WTC11 (cell line): ENCODE results near the gene OR10V1. TPM values are rescaled to one million over a fixed set of nuclear protein-coding genes. Genes with fewer than 3 reads are reported as not detected.

ENCODE experiments used
- ATAC-seq: fragments of 200-7000 bp; cut with Tn5 transposase; 2 replicates; pipeline ENCODE4 v1.10.0; 2021; ENCODE audit warnings: mild to moderate bottlenecking, moderate library complexity
- CTCF ChIA-PET: fragments of 300-600 bp; sonication (Branson Sonifier 250); formaldehyde crosslinking; loops from one replicate; lab custom pipeline; 2021; ENCODE audit warnings: antibody characterized with exemption; lab: Charles Lee
- POLR2A ChIA-PET: fragments of 350-600 bp; sonication (Branson Sonifier 250); formaldehyde crosslinking; loops from one replicate; lab custom pipeline; 2021; ENCODE audit warnings: antibody characterized with exemption; lab: Charles Lee
- DNase-seq: peaks from one replicate; pipeline ENCODE4 v3.0.0; 2021; ENCODE audit warnings: low spot score
- H3K27ac Mint-ChIP-seq: 2 replicates; pipeline ENCODE4 v1.8.0; 2021; ENCODE audit warnings: mixed read lengths
- H3K27me3 Mint-ChIP-seq: 2 replicates; pipeline ENCODE4 v1.8.0; 2021; ENCODE audit warnings: low read depth, mild to moderate bottlenecking, moderate library complexity, mixed read lengths
- H3K36me3 Mint-ChIP-seq: 2 replicates; pipeline ENCODE4 v1.8.0; 2021; ENCODE audit warnings: mixed read lengths
- H3K4me1 Mint-ChIP-seq: 2 replicates; pipeline ENCODE4 v1.8.0; 2022; ENCODE audit warnings: mixed read lengths
- H3K4me3 Mint-ChIP-seq: 2 replicates; pipeline ENCODE4 v1.8.0; 2021; ENCODE audit warnings: mild to moderate bottlenecking, moderate library complexity, mixed read lengths
- H3K9me3 Mint-ChIP-seq: 2 replicates; pipeline ENCODE4 v1.8.0; 2021; ENCODE audit warnings: mixed read lengths
- EMX1 ChIP-seq: fragments of 250-450 bp; sonication (Bioruptor Pico); IDR thresholded peaks from 2 replicates; pipeline ENCODE4 v1.8.0; 2021; ENCODE audit warnings: mild to moderate bottlenecking
- FOXP1 ChIP-seq: sonication (generic); formaldehyde crosslinking; IDR thresholded peaks from 2 replicates; pipeline ENCODE4 v1.8.0; 2022; ENCODE audit warnings: missing genetic modification reagents, mild to moderate bottlenecking, moderate library complexity, borderline replicate concordance
- GABPB1 ChIP-seq: sonication (generic); formaldehyde crosslinking; IDR thresholded peaks from 2 replicates; pipeline ENCODE4 v1.8.1; 2023; ENCODE audit warnings: mild to moderate bottlenecking, missing genetic modification reagents
- GTF2I ChIP-seq: fragments of 250-450 bp; sonication (Bioruptor Pico); conservative IDR thresholded peaks from 2 replicates; pipeline ENCODE4 v1.4.0; 2021; ENCODE audit warnings: mild to moderate bottlenecking
- KAT7 ChIP-seq: sonication (generic); formaldehyde crosslinking; IDR thresholded peaks from 2 replicates; pipeline ENCODE4 v1.8.1; 2023; ENCODE audit warnings: missing genetic modification reagents, mild to moderate bottlenecking, borderline replicate concordance
- NR1H2 ChIP-seq: sonication (generic); formaldehyde crosslinking; IDR thresholded peaks from 2 replicates; pipeline ENCODE4 v1.9.0; 2021; ENCODE audit warnings: mild to moderate bottlenecking, moderate library complexity, missing genetic modification reagents
- NR2C2 ChIP-seq: sonication (generic); formaldehyde crosslinking; IDR thresholded peaks from 2 replicates; pipeline ENCODE4 v1.8.0; 2022; ENCODE audit warnings: mild to moderate bottlenecking, missing genetic modification reagents
- RELA ChIP-seq: sonication (generic); formaldehyde crosslinking; IDR thresholded peaks from 2 replicates; pipeline ENCODE4 v1.8.1; 2022; ENCODE audit warnings: missing genetic modification reagents, mild to moderate bottlenecking, borderline replicate concordance
- SMAD4 ChIP-seq: sonication (generic); formaldehyde crosslinking; IDR thresholded peaks from 2 replicates; pipeline ENCODE4 v1.8.0; 2022; ENCODE audit warnings: mild to moderate bottlenecking, missing genetic modification reagents
- TCF7 ChIP-seq: sonication (generic); formaldehyde crosslinking; IDR thresholded peaks from 2 replicates; pipeline ENCODE4 v1.8.0; 2022; ENCODE audit warnings: mild to moderate bottlenecking, low read depth, missing genetic modification reagents, moderate library complexity
- ZNF121 ChIP-seq: sonication (generic); formaldehyde crosslinking; IDR thresholded peaks from 2 replicates; pipeline ENCODE4 v1.8.0; 2023; ENCODE audit warnings: missing genetic modification reagents
- ZNF138 ChIP-seq: sonication (generic); formaldehyde crosslinking; conservative IDR thresholded peaks from 2 replicates; pipeline ENCODE4 v1.8.1; 2022; ENCODE audit warnings: mild to moderate bottlenecking, moderate library complexity, missing genetic modification reagents
- total RNA-seq: library from RNA; stranded (reverse); gene quantifications from 3 replicates; pipeline ENCODE4 v1.2.3, GENCODE V29; 2021
- TF ChIP-seq, protein P1 (sequence below): sonication (generic); formaldehyde crosslinking; IDR thresholded peaks from 2 replicates; pipeline ENCODE4 v1.8.1; 2022; ENCODE audit warnings: mild to moderate bottlenecking, moderate library complexity, missing genetic modification reagents
- TF ChIP-seq, protein P2 (sequence below): sonication (generic); formaldehyde crosslinking; IDR thresholded peaks from 2 replicates; pipeline ENCODE4 v1.8.0; 2023; ENCODE audit warnings: mild to moderate bottlenecking, missing genetic modification reagents
- TF ChIP-seq, protein P3 (sequence below): fragments of 250-450 bp; sonication (Bioruptor Pico); IDR thresholded peaks from 2 replicates; pipeline ENCODE4 v1.9.0; 2021; ENCODE audit warnings: mild to moderate bottlenecking, borderline replicate concordance
- TF ChIP-seq, protein P4 (sequence below): fragments of 250-450 bp; sonication (Bioruptor Pico); IDR thresholded peaks from 2 replicates; pipeline ENCODE4 v1.9.0; 2021; ENCODE audit warnings: mild to moderate bottlenecking
- TF ChIP-seq, protein P5 (sequence below): fragments of 200-600 bp; IDR thresholded peaks from 2 replicates; pipeline ENCODE4 v1.8.0; 2022; ENCODE audit warnings: antibody characterized with exemption
- TF ChIP-seq, protein P6 (sequence below): sonication (generic); formaldehyde crosslinking; IDR thresholded peaks from 2 replicates; pipeline ENCODE4 v1.8.1; 2023; ENCODE audit warnings: mild to moderate bottlenecking, missing genetic modification reagents
- TF ChIP-seq, protein P7 (sequence below): sonication (generic); formaldehyde crosslinking; IDR thresholded peaks from 2 replicates; pipeline ENCODE4 v1.8.0; 2022; ENCODE audit warnings: mild to moderate bottlenecking, missing genetic modification reagents

Gene OR10V1
- total RNA-seq, 1 experiment from 2014 or later: not detected

DNA sequence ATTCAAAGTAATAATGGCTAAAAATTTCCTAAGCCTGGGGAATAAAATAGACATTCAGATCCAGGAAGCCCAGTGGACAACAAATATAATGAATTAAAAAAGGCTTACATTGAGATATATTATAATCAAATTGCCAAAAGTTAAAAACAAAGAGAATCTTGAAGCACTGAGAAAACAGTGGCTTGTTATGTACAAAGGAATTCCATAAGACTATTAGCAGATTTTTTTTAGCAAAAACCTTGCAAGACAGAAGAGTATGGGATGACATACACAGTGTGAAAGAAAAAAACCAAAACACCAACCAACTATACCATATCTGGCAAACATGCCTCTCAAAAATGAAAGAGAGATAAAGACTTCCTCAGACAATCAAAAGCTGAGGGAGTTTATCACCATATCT lies 20.7 kb downstream of the OR10V1 start (continued):
- TF ChIP-seq, protein P1, sequence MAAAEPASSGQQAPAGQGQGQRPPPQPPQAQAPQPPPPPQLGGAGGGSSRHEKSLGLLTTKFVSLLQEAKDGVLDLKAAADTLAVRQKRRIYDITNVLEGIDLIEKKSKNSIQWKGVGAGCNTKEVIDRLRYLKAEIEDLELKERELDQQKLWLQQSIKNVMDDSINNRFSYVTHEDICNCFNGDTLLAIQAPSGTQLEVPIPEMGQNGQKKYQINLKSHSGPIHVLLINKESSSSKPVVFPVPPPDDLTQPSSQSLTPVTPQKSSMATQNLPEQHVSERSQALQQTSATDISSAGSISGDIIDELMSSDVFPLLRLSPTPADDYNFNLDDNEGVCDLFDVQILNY (CRISPR knock-in tag): no peak
- TF ChIP-seq, protein P2, sequence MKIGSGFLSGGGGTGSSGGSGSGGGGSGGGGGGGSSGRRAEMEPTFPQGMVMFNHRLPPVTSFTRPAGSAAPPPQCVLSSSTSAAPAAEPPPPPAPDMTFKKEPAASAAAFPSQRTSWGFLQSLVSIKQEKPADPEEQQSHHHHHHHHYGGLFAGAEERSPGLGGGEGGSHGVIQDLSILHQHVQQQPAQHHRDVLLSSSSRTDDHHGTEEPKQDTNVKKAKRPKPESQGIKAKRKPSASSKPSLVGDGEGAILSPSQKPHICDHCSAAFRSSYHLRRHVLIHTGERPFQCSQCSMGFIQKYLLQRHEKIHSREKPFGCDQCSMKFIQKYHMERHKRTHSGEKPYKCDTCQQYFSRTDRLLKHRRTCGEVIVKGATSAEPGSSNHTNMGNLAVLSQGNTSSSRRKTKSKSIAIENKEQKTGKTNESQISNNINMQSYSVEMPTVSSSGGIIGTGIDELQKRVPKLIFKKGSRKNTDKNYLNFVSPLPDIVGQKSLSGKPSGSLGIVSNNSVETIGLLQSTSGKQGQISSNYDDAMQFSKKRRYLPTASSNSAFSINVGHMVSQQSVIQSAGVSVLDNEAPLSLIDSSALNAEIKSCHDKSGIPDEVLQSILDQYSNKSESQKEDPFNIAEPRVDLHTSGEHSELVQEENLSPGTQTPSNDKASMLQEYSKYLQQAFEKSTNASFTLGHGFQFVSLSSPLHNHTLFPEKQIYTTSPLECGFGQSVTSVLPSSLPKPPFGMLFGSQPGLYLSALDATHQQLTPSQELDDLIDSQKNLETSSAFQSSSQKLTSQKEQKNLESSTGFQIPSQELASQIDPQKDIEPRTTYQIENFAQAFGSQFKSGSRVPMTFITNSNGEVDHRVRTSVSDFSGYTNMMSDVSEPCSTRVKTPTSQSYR (CRISPR knock-in tag): no peak
- no peak for TF ChIP-seq KAT7 (CRISPR knock-in tag)
- TF ChIP-seq, protein P3, sequence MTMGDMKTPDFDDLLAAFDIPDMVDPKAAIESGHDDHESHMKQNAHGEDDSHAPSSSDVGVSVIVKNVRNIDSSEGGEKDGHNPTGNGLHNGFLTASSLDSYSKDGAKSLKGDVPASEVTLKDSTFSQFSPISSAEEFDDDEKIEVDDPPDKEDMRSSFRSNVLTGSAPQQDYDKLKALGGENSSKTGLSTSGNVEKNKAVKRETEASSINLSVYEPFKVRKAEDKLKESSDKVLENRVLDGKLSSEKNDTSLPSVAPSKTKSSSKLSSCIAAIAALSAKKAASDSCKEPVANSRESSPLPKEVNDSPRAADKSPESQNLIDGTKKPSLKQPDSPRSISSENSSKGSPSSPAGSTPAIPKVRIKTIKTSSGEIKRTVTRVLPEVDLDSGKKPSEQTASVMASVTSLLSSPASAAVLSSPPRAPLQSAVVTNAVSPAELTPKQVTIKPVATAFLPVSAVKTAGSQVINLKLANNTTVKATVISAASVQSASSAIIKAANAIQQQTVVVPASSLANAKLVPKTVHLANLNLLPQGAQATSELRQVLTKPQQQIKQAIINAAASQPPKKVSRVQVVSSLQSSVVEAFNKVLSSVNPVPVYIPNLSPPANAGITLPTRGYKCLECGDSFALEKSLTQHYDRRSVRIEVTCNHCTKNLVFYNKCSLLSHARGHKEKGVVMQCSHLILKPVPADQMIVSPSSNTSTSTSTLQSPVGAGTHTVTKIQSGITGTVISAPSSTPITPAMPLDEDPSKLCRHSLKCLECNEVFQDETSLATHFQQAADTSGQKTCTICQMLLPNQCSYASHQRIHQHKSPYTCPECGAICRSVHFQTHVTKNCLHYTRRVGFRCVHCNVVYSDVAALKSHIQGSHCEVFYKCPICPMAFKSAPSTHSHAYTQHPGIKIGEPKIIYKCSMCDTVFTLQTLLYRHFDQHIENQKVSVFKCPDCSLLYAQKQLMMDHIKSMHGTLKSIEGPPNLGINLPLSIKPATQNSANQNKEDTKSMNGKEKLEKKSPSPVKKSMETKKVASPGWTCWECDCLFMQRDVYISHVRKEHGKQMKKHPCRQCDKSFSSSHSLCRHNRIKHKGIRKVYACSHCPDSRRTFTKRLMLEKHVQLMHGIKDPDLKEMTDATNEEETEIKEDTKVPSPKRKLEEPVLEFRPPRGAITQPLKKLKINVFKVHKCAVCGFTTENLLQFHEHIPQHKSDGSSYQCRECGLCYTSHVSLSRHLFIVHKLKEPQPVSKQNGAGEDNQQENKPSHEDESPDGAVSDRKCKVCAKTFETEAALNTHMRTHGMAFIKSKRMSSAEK: no peak
- TF ChIP-seq FOXP1 (CRISPR knock-in tag): no peak
- TF ChIP-seq SMAD4: no peak
- TF ChIP-seq ZNF121 (CRISPR knock-in tag): no peak
- TF ChIP-seq, protein P4, sequence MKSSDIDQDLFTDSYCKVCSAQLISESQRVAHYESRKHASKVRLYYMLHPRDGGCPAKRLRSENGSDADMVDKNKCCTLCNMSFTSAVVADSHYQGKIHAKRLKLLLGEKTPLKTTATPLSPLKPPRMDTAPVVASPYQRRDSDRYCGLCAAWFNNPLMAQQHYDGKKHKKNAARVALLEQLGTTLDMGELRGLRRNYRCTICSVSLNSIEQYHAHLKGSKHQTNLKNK (CRISPR knock-in tag): no peak

DNA sequence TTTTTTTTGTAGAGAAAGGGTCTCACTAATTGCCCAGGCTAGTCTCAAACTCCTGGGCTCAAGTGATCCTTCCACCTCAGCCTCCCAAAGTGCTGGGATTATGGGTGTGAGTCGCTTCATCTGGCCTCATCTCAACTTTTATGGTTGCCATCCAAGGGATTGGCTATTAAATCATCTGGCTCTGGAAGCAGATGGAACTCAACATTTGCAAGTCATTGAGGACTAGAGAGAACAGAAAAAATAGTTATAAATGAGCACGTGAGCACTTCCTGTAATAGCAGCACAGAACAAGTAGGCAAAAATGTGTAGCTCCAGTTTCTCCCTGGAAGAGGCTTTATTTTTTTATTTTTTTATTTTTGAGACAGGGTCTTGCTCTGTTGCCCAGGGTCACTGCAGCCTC lies 22.5 kb downstream of the OR10V1 start:
- no peak for ATAC-seq
- Mint-ChIP-seq H3K4me1 (no peaks in the 10 kb centered on the region), H3K27ac (no peak overlapping the region)
- CTCF ChIA-PET: interaction anchor here (0.7 to 3.0 kb wide), 2 partner anchors 11 to 59 kb away, joined by 3 to 11 read pairs; no protein-coding TSS in a partner anchor
- no peak for TF ChIP-seq GTF2I (CRISPR knock-in tag)
- no peak for TF ChIP-seq RELA (CRISPR knock-in tag)
- TF ChIP-seq KAT7 (CRISPR knock-in tag): no peak
- TF ChIP-seq, protein P5, sequence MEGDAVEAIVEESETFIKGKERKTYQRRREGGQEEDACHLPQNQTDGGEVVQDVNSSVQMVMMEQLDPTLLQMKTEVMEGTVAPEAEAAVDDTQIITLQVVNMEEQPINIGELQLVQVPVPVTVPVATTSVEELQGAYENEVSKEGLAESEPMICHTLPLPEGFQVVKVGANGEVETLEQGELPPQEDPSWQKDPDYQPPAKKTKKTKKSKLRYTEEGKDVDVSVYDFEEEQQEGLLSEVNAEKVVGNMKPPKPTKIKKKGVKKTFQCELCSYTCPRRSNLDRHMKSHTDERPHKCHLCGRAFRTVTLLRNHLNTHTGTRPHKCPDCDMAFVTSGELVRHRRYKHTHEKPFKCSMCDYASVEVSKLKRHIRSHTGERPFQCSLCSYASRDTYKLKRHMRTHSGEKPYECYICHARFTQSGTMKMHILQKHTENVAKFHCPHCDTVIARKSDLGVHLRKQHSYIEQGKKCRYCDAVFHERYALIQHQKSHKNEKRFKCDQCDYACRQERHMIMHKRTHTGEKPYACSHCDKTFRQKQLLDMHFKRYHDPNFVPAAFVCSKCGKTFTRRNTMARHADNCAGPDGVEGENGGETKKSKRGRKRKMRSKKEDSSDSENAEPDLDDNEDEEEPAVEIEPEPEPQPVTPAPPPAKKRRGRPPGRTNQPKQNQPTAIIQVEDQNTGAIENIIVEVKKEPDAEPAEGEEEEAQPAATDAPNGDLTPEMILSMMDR: no peak
- TF ChIP-seq, protein P6, sequence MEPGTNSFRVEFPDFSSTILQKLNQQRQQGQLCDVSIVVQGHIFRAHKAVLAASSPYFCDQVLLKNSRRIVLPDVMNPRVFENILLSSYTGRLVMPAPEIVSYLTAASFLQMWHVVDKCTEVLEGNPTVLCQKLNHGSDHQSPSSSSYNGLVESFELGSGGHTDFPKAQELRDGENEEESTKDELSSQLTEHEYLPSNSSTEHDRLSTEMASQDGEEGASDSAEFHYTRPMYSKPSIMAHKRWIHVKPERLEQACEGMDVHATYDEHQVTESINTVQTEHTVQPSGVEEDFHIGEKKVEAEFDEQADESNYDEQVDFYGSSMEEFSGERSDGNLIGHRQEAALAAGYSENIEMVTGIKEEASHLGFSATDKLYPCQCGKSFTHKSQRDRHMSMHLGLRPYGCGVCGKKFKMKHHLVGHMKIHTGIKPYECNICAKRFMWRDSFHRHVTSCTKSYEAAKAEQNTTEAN (CRISPR knock-in tag): no peak
- TF ChIP-seq, protein P7, sequence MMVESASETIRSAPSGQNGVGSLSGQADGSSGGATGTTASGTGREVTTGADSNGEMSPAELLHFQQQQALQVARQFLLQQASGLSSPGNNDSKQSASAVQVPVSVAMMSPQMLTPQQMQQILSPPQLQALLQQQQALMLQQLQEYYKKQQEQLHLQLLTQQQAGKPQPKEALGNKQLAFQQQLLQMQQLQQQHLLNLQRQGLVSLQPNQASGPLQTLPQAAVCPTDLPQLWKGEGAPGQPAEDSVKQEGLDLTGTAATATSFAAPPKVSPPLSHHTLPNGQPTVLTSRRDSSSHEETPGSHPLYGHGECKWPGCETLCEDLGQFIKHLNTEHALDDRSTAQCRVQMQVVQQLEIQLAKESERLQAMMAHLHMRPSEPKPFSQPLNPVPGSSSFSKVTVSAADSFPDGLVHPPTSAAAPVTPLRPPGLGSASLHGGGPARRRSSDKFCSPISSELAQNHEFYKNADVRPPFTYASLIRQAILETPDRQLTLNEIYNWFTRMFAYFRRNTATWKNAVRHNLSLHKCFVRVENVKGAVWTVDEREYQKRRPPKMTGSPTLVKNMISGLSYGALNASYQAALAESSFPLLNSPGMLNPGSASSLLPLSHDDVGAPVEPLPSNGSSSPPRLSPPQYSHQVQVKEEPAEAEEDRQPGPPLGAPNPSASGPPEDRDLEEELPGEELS (CRISPR knock-in tag): no peak
- no peak for TF ChIP-seq EMX1 (CRISPR knock-in tag)
- TF ChIP-seq ZNF138 (CRISPR knock-in tag): no peak
- TF ChIP-seq SMAD4: no peak
- no peak for TF ChIP-seq GABPB1 (CRISPR knock-in tag)
- no peak for TF ChIP-seq TCF7
- TF ChIP-seq NR2C2 (CRISPR knock-in tag): no peak
- no peak for TF ChIP-seq NR1H2 (CRISPR knock-in tag)
- TF ChIP-seq, all 79 proteins: peak for 0
- Mint-ChIP-seq H3K9me3 (peaks cover 37% of the 10 kb centered on the region), H3K4me3 (no peak overlapping the region), H3K27me3 (peaks cover 13% of the 10 kb centered on the region), H3K36me3 (peaks cover 5% of the 10 kb centered on the region; the same call in 1 of the 2 replicates)
- POLR2A ChIA-PET: no interaction called here
- DNase-seq: no peak
